Left ventricle myocardium inferior (tissue), 1 donor: ENCODE results near the gene TNS3. TPM values are rescaled to one million over a fixed set of nuclear protein-coding genes. Genes with fewer than 3 reads are reported as not detected.

Experiments used
- DNase-seq: peaks from one replicate; pipeline ENCODE4 v3.0.0-alpha.2; 2020
- H3K27ac ChIP-seq: fragments of 200-600 bp; replicated peaks from 2 replicates; pipeline ENCODE4 v1.8.0; 2021
- H3K27me3 ChIP-seq: fragments of 200-600 bp; 2 replicates; pipeline ENCODE4 v1.8.0; 2021; ENCODE audit warnings: low read depth
- H3K36me3 ChIP-seq: fragments of 200-600 bp; 2 replicates; pipeline ENCODE4 v1.8.0; 2021
- H3K4me1 ChIP-seq: fragments of 200-600 bp; 2 replicates; pipeline ENCODE4 v1.8.0; 2021
- H3K4me3 ChIP-seq: fragments of 200-600 bp; 2 replicates; pipeline ENCODE4 v1.8.0; 2021; ENCODE audit warnings: mild to moderate bottlenecking, moderate library complexity
- H3K9me3 ChIP-seq: fragments of 200-600 bp; replicated peaks from 2 replicates; pipeline ENCODE4 v1.8.0; 2021
- CTCF ChIP-seq: fragments of 200-600 bp; IDR thresholded peaks from 2 replicates; pipeline ENCODE4 v1.8.0; 2021; ENCODE audit warnings: antibody characterized with exemption, mild to moderate bottlenecking, borderline replicate concordance
- intact Hi-C: fragments of 100-400 bp; cut with micrococcal nuclease; formaldehyde crosslinking; loops from one replicate; pipeline ENCODE4 v1.11.0; 2022
- total RNA-seq: library from RNA; stranded (reverse); fragmentation: NEBNext Ultra II Directional; extraction: Animal tissue kit (Norgen Biotek cat#: 25700); gene quantifications from one replicate; pipeline ENCODE4 v1.2.1, GENCODE V29; 2021
- donor health status: DM: no; HTN: yes; CAD: no; lungs with severe emphysema.

Gene TNS3
- total RNA-seq, 1 donor from 2014 or later, result 40.6 TPM

- intact Hi-C loops, result loop anchor here (2.0 kb wide), 1 partner anchor 29 kb away; no protein-coding TSS in a partner anchor
- DNase-seq, result peak; percentile 9
- H3K27me3 ChIP-seq, result no peaks in the 10 kb centered on the region
- no peaks in the 10 kb centered on the region for H3K9me3 ChIP-seq
- H3K36me3 ChIP-seq, result no peaks in the 10 kb centered on the region
- H3K4me3 ChIP-seq, result peak overlapping the region; percentile 71
- no peak for TF ChIP-seq CTCF
- no peak overlapping the region for H3K27ac ChIP-seq
- peaks cover 43% of the 10 kb centered on the region for H3K4me1 ChIP-seq
These were observed 43.9 kb downstream of the TNS3 start for GRCh38 chr7:47537716-47538675.

- H3K27me3 ChIP-seq, result no peaks in the 10 kb centered on the region
- no peak for TF ChIP-seq CTCF
- H3K4me1 ChIP-seq, result peaks cover 50% of the 10 kb centered on the region
- H3K27ac ChIP-seq, result no peak overlapping the region
- peak; percentile 55 for DNase-seq
- intact Hi-C loops, result no loop called here
- no peaks in the 10 kb centered on the region for H3K9me3 ChIP-seq
- peak overlapping the region; percentile 71 for H3K4me3 ChIP-seq
- H3K36me3 ChIP-seq, result no peaks in the 10 kb centered on the region
These were observed 45.0 kb downstream of the TNS3 start for GRCh38 chr7:47536661-47537611.

GRCh38 chr7:47535704-47536628 is 45.9 kb downstream of the TNS3 start:
- H3K4me3 ChIP-seq, result peak overlapping the region; percentile 71
- no peaks in the 10 kb centered on the region for H3K36me3 ChIP-seq
- TF ChIP-seq CTCF, result no peak
- H3K4me1 ChIP-seq, result peaks cover 50% of the 10 kb centered on the region
- peak; percentile 5 for DNase-seq
- no peaks in the 10 kb centered on the region for H3K27me3 ChIP-seq
- H3K27ac ChIP-seq, result peak overlapping the region; percentile 12
- H3K9me3 ChIP-seq, result no peaks in the 10 kb centered on the region
- intact Hi-C loops, result no loop called here

- intact Hi-C loops, result no loop called here
- H3K27me3 ChIP-seq, result no peaks in the 10 kb centered on the region
- H3K27ac ChIP-seq, result peak overlapping the region; percentile 12
- no peak for DNase-seq
- no peak for TF ChIP-seq CTCF
- no peak overlapping the region for H3K4me3 ChIP-seq
- peaks cover 43% of the 10 kb centered on the region for H3K4me1 ChIP-seq
- H3K9me3 ChIP-seq, result no peaks in the 10 kb centered on the region
- no peaks in the 10 kb centered on the region for H3K36me3 ChIP-seq
These were observed 46.7 kb downstream of the TNS3 start for GRCh38 chr7:47535035-47535703.
